Stimulated activated naive CD8-positive, alpha-beta T cell treated with anti-CD3 and anti-CD28 coated beads, Interleukin-15, amount 100 ng/mL, for 72 hours (primary cell): ENCODE measurements around the gene DNAH6.
A peak's percentile ranks its signal among the peaks of the same experiment; 100 is the strongest.
"Not testable (repeated sequence)": the region's sequence is repeated elsewhere in the genome, so short reads cannot be mapped to it uniquely, and the experiment has no call there.

Experiments
- ATAC-seq: fragments of 150-1000 bp; cut with Tn5 transposase; 2 replicates; pipeline ENCODE4 v1.10.0; 2021; ENCODE audit warnings: mild to moderate bottlenecking, moderate library complexity
- DNase-seq, 2 donors: peaks; one replicate each; pipeline ENCODE4 v3.0.0; 2021 to 2022
- H3K27ac Mint-ChIP-seq, 2 donors: one replicate each; pipeline ENCODE4 v1.8.0; 2022; ENCODE audit warnings: mild to moderate bottlenecking in 2 of 2, mixed read lengths in 2 of 2, moderate library complexity in 2 of 2
- H3K27me3 Mint-ChIP-seq: one replicate; pipeline ENCODE4 v1.8.0; 2022; ENCODE audit warnings: mixed read lengths
- H3K4me1 Mint-ChIP-seq: one replicate; pipeline ENCODE4 v1.8.0; 2022; ENCODE audit warnings: mild to moderate bottlenecking, mixed read lengths
- H3K4me3 Mint-ChIP-seq, 2 donors: one replicate each; pipeline ENCODE4 v1.8.0; 2022; ENCODE audit warnings: mild to moderate bottlenecking in 2 of 2, mixed read lengths in 2 of 2, moderate library complexity in 1 of 2
- H3K9me3 Mint-ChIP-seq, 2 donors: one replicate each; pipeline ENCODE4 v1.8.0; 2022; ENCODE audit warnings: mixed read lengths in 2 of 2

The DNAH6 gene

GRCh38 chr2:84771251-84771650 lies 255.0 kb downstream of the DNAH6 start:
- H3K9me3 Mint-ChIP-seq: peaks cover 40 to 51% of the 10 kb centered on the region in 2 donors
- ATAC-seq (no peak), DNase-seq (no peak)
- H3K4me3 Mint-ChIP-seq: no peak overlapping the region
- no peak overlapping the region for H3K27ac Mint-ChIP-seq
- H3K4me1 Mint-ChIP-seq: no peaks in the 10 kb centered on the region
- no peaks in the 10 kb centered on the region for H3K27me3 Mint-ChIP-seq

GRCh38 chr2:84773562-84773961 lies 257.3 kb downstream of the DNAH6 start:
- not testable (repeated sequence) for ATAC-seq, H3K27me3 Mint-ChIP-seq, H3K27ac Mint-ChIP-seq, H3K4me3 Mint-ChIP-seq, H3K4me1 Mint-ChIP-seq, DNase-seq
- peaks cover 39 to 66% of the 10 kb centered on the region in 2 donors for H3K9me3 Mint-ChIP-seq

DNA sequence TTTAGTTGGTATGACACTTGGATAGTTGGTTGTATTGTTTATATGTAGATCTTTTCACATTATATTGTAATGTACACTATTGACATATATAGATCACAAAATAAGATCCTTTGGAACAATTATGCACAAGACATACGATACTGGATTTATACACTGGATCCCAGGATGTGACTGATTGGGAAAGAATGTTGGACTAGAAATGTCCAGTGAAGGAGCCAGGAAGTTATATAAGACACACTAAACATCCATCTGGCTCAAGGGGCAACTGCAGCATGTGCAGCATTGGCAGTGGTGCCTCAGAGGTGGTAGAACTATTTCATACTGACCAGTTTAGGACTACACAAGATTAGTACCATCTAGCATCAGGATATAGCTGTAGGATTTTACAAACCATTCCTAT lies 259.7 kb downstream of the DNAH6 start:
- ATAC-seq (no peak), DNase-seq (no peak)
- Mint-ChIP-seq H3K4me3 (no peak overlapping the region), H3K9me3 (peaks cover 37 to 63% of the 10 kb centered on the region in 2 donors), H3K27me3 (no peaks in the 10 kb centered on the region), H3K4me1 (peaks cover 25% of the 10 kb centered on the region), H3K27ac (no peak overlapping the region)

GRCh38 chr2:84778911-84779690 lies 262.8 kb downstream of the DNAH6 start:
- peaks cover 52% of the 10 kb centered on the region for H3K4me1 Mint-ChIP-seq
- no peaks in the 10 kb centered on the region for H3K27me3 Mint-ChIP-seq
- DNase-seq (no peak), ATAC-seq (no peak)
- H3K9me3 Mint-ChIP-seq: peaks cover 23 to 37% of the 10 kb centered on the region in 2 donors
- peak overlapping the region in 1 of 2 donors; percentile 29 for H3K4me3 Mint-ChIP-seq
- H3K27ac Mint-ChIP-seq: no peak overlapping the region

- no peak for ATAC-seq
- H3K27ac Mint-ChIP-seq: peak overlapping the region in 1 of 2 donors; percentile 74
- H3K4me3 Mint-ChIP-seq: peak overlapping the region in 1 of 2 donors; percentile 29
Measured at GRCh38 chr2:84779781-84780180, 263.5 kb downstream of the DNAH6 start.

DNA sequence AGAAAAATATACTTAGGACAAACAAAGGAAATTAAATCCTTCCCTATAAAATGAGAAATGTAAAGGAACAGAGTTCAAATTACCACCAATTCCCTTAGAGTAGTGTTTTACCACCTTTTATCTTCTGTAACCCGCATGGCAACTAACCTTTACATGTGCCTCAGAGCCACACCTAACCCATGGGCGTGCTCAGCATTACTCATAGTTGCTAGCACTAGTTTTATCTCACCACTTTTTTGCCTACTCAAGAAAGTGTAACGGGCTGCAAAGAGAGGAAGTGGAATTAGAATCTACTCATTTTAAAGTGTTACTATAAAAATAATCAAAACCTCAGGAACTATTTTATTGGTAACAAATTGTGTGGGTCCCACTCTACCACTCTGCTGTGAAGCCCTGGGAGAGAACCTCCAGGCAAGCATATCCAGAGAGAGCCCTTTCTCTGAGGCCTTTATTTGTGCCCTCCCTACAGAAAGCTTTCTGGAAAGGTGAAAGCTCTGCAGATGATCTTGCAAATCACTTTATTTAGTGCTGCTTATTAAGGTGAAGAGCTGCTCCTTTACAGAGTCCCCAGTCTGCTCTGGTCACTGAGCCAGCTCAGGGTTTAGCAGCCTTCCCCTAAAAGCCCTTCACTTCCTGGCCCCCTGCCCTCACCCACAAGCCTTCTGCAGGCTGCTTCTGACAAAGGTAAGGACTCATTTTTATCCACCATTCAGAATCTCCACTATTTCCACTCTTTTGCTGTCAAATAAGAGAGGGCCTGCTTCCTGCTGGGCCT lies 265.8 kb downstream of the DNAH6 start:
- Mint-ChIP-seq H3K4me1 (peaks cover 66% of the 10 kb centered on the region), H3K27me3 (no peaks in the 10 kb centered on the region), H3K27ac (peak overlapping the region; percentile 81 to 88), H3K4me3 (peak overlapping the region; percentile 51 to 52), H3K9me3 (peaks cover 4 to 7% of the 10 kb centered on the region in 2 donors)
- ATAC-seq: peak; percentile 97
- peak; percentile 30 to 53 for DNase-seq

More at GRCh38 chr2:84779781-84780180, 263.5 kb downstream of the DNAH6 start:
- peaks cover 59% of the 10 kb centered on the region for H3K4me1 Mint-ChIP-seq
- no peaks in the 10 kb centered on the region for H3K27me3 Mint-ChIP-seq
- peaks cover 16 to 30% of the 10 kb centered on the region in 2 donors for H3K9me3 Mint-ChIP-seq
- no peak for DNase-seq

DNA sequence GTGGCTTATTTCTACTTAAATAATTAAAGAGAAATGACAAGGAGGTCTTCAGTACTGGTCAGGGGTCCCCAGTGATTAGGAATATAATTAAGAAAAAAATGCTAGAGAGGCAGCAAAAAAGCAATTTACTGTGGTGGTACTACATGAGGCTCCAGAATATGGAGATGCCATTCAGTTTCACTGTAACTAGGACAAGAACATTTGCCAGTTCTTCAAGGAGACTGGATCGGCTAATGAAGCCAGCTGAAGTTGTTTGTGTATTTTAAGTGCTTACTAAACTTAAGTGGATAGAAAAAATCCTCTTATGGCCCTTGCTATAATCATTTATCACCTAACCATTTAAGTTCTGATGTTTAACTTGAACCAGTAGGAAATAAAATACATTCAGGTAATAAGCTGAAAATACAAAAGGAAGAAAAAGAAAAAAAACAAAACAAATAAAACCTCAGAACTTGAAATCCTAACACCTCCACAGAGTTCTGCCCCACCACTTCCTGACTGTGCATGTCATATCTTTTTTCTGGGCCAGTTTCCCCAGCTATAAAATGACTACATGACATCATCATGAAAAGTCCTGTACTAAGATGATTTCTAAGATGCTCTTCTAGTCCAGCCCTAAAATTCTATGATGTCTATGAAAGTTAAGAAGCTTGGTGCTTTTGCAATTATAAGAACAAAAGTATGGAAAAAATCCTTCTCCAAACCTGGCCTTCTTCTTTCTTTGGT lies 266.6 kb downstream of the DNAH6 start:
- H3K4me1 Mint-ChIP-seq: peaks cover 71% of the 10 kb centered on the region
- H3K4me3 Mint-ChIP-seq: peak overlapping the region; percentile 51 to 52
- H3K27me3 Mint-ChIP-seq: no peaks in the 10 kb centered on the region
- DNase-seq (peak; percentile 11 to 43), ATAC-seq (peak; percentile 86)
- peaks cover 5 to 8% of the 10 kb centered on the region in 2 donors for H3K9me3 Mint-ChIP-seq
- peak overlapping the region in 1 of 2 donors; percentile 88 for H3K27ac Mint-ChIP-seq

- DNase-seq: no peak
- Mint-ChIP-seq H3K27me3 (no peaks in the 10 kb centered on the region), H3K9me3 (peaks cover 9 to 12% of the 10 kb centered on the region in 2 donors), H3K4me3 (no peak overlapping the region), H3K4me1 (peaks cover 47% of the 10 kb centered on the region), H3K27ac (no peak overlapping the region)
- no peak for ATAC-seq
Measured at GRCh38 chr2:84785950-84786349, 269.7 kb downstream of the DNAH6 start.

DNA sequence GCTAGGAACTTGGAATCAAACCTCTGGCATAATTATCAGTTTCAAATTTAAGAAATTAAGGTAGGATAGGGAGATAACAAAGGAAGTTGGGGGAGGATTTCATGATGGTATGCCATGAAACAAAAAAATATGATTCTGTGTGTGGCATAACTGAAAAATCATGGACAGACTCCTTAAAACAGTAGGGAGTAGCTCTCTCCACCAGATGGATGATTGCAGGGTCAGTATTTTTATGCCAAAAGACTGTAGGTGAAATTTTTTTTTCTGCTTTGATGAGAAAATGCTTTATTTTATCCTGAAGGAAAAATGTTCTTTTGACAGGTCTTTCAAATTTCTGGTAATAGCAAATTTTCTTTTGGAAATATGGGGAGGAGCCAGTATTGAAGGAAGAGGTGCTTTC lies 270.3 kb downstream of the DNAH6 start:
- ATAC-seq: no peak
- H3K4me3 Mint-ChIP-seq: no peak overlapping the region
- H3K9me3 Mint-ChIP-seq: peaks cover 9 to 12% of the 10 kb centered on the region in 2 donors
- DNase-seq: no peak
- H3K4me1 Mint-ChIP-seq: peaks cover 40% of the 10 kb centered on the region
- no peak overlapping the region for H3K27ac Mint-ChIP-seq
- no peaks in the 10 kb centered on the region for H3K27me3 Mint-ChIP-seq

GRCh38 chr2:84788027-84788426 lies 271.7 kb downstream of the DNAH6 start:
- Mint-ChIP-seq H3K9me3 (peaks cover 19 to 20% of the 10 kb centered on the region in 2 donors), H3K4me1 (peaks cover 33% of the 10 kb centered on the region), H3K27ac (no peak overlapping the region), H3K27me3 (no peaks in the 10 kb centered on the region), H3K4me3 (no peak overlapping the region)
- DNase-seq (no peak), ATAC-seq (no peak)

DNA sequence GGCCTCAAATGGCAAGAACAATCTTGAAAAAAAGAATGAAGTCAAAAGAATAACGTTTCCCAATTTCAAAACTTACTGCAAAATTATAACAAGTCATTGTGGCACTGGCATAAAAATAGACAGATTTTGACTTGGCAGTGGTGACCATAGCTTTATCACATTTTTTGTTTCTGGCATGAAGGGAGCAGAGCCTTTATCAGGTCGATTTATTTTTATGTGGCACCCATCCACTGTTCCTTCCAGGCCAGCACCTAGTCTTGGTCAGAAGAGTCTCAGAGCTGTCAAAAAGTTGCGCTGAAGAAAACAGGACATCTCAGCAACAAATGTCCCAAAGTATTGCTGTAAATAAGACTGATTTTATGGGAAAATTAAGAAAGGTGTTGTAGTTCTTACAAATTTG lies 272.2 kb downstream of the DNAH6 start:
- H3K27me3 Mint-ChIP-seq: no peaks in the 10 kb centered on the region
- DNase-seq (no peak), ATAC-seq (no peak)
- H3K9me3 Mint-ChIP-seq: peaks cover 19 to 22% of the 10 kb centered on the region in 2 donors
- H3K4me1 Mint-ChIP-seq: peaks cover 32% of the 10 kb centered on the region
- H3K27ac Mint-ChIP-seq: no peak overlapping the region
- H3K4me3 Mint-ChIP-seq: no peak overlapping the region

DNA sequence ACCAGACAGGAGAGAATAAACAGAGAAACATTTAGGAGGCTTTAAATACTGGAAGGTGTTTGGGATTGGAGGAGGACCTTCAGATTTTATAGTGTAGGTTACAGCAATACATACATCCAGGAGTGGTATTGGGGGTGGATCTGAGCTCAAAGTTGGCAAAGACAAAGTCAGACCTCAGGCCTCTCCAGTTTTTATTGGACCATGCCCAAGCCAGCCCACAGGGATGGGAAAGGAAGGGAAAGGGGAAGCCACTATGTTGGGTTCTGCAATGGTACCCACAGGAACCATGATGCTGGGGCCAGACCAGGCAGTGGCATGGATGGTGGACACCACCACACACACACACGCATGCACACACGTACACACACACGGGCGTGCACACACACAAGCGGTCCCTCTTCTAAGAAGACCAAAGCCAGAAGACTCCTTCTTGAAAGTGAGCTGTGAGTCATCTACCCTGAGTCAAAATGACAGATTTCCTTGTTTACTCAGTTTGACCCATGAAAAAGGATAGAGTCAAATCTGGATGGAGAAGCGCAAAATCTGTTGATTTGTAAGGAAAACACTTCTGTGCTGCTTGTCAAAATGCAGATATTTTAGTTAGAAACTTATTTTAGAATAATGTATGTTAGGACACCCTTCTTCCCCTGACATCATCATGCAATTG lies 276.7 kb downstream of the DNAH6 start:
- ATAC-seq (no peak), DNase-seq (no peak)
- no peak overlapping the region for H3K27ac Mint-ChIP-seq
- H3K4me3 Mint-ChIP-seq: no peak overlapping the region
- peaks cover 8% of the 10 kb centered on the region for H3K4me1 Mint-ChIP-seq
- H3K9me3 Mint-ChIP-seq: peaks cover 13 to 18% of the 10 kb centered on the region in 2 donors
- no peaks in the 10 kb centered on the region for H3K27me3 Mint-ChIP-seq

DNA sequence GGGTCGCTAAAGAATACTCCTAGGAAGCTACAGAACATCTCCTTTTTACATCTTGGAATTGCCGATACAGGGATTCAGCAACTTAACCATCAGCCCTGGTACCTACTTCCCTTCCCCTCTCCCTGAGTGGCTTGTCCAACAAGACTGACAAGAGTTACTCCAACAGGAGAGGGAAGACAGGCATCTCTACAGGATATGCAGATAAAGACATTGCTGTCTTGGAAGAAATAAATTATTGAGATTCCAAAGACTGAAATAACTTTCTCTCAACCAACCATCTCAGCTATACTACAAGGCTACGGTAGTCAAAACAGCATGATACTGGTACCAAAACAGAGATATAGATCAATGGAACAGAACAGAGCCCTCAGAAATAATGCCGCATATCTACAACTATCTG lies 277.3 kb downstream of the DNAH6 start:
- Mint-ChIP-seq H3K4me3 (no peak overlapping the region), H3K9me3 (peaks cover 7 to 14% of the 10 kb centered on the region in 2 donors), H3K27ac (no peak overlapping the region), H3K4me1 (peaks cover 8% of the 10 kb centered on the region), H3K27me3 (no peaks in the 10 kb centered on the region)
- ATAC-seq: no peak
- DNase-seq: no peak

- no peak for ATAC-seq
- no peak for DNase-seq
- H3K4me1 Mint-ChIP-seq: peaks cover 26% of the 10 kb centered on the region
- H3K9me3 Mint-ChIP-seq: peaks cover 10 to 14% of the 10 kb centered on the region in 2 donors
- no peak overlapping the region for H3K27ac Mint-ChIP-seq
- no peak overlapping the region for H3K4me3 Mint-ChIP-seq
- no peaks in the 10 kb centered on the region for H3K27me3 Mint-ChIP-seq
Measured at GRCh38 chr2:84796798-84797197, 280.5 kb downstream of the DNAH6 start.

DNA sequence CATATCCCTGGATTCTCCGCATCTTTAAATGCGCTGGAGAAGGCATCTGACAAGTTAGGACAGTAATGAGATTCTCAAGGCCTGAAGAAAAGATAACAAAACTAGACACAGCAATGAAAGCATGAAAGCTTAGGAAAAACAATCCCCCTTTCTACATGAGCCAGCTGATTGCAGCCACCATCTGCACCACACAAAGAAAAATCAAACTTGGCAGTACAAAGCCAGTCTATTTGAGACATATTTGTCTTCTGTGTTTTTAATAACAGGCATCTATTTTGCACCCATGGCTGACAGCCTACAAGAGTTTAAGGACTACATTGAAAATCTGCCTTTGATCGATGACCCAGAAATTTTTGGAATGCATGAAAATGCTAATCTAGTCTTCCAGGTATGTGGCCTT lies 281.0 kb downstream of the DNAH6 start:
- ATAC-seq: no peak
- Mint-ChIP-seq H3K9me3 (peaks cover 14 to 15% of the 10 kb centered on the region in 2 donors), H3K4me3 (no peak overlapping the region), H3K4me1 (peaks cover 26% of the 10 kb centered on the region), H3K27me3 (no peaks in the 10 kb centered on the region), H3K27ac (no peak overlapping the region)
- no peak for DNase-seq
